Measurements from ENCODE around the gene TBC1D3D.
"Not testable (repeated sequence)": the region's sequence is repeated elsewhere in the genome, so short reads cannot be mapped to it uniquely, and the experiment has no call there.

Gene TBC1D3D

GRCh38 chr17:38003676-38004075, at the start of gene TBC1D3D:
TBC1D3D (plus strand) TSS chr17:38003976; CDS start chr17:38005561, 1,585 bp downstream.
- not testable (repeated sequence) for FAIRE-seq

GRCh38 chr17:37988960-37989359, 14.8 kb upstream of the TBC1D3D start, which contains the start of gene TBC1D3L:
TBC1D3L (minus strand) TSS chr17:37989060; CDS start chr17:37987520, 1,540 bp downstream.
- FAIRE-seq: not testable (repeated sequence)

All from islet of Langerhans (tissue), 1 donor.